Germinal center (tissue), 1 donor: Measurements from ENCODE around the gene NPBWR2.
A peak's percentile ranks its signal among the peaks of the same experiment; 100 is the strongest.

ENCODE experiments used
- DNase-seq: peaks from one replicate; pipeline ENCODE4 v3.0.0; 2012; ENCODE audit warnings: mixed read lengths, low spot score

NPBWR2 gene

GRCh38 chr20:64072498-64073063 lies 34.8 kb downstream of the NPBWR2 start:
- no peak for DNase-seq

- DNase-seq = no peak
Observed at GRCh38 chr20:64071341-64072332, 35.7 kb downstream of the NPBWR2 start.

- DNase-seq = no peak
Observed at GRCh38 chr20:64070244-64070993, 36.9 kb downstream of the NPBWR2 start.

- peak; percentile 58 for DNase-seq
Observed at GRCh38 chr20:64069614-64070243, 37.6 kb downstream of the NPBWR2 start.

GRCh38 chr20:64069209-64069613 lies 38.2 kb downstream of the NPBWR2 start:
- DNase-seq = no peak

GRCh38 chr20:64068386-64069208 lies 38.8 kb downstream of the NPBWR2 start:
- DNase-seq = no peak

GRCh38 chr20:64067733-64068307 lies 39.5 kb downstream of the NPBWR2 start:
- DNase-seq = no peak

GRCh38 chr20:64067005-64067632 lies 40.2 kb downstream of the NPBWR2 start:
- DNase-seq = no peak

GRCh38 chr20:64065974-64066343 lies 41.4 kb downstream of the NPBWR2 start:
- DNase-seq = no peak

- peak; percentile 36 for DNase-seq
Observed at GRCh38 chr20:64065062-64065973, 42.0 kb downstream of the NPBWR2 start.

- DNase-seq = no peak
Observed at GRCh38 chr20:64064145-64064698, 43.1 kb downstream of the NPBWR2 start.

- DNase-seq = no peak
Observed at GRCh38 chr20:64063389-64064144, 43.8 kb downstream of the NPBWR2 start.

GRCh38 chr20:64062596-64063388 lies 44.6 kb downstream of the NPBWR2 start, which contains the start of gene TCEA2:
TSS of gene TCEA2 (plus strand) at chr20:64063198. CDS start at chr20:64063313, 115 bp downstream.
- DNase-seq = peak; percentile 95

- DNase-seq = no peak
Observed at GRCh38 chr20:64062276-64062595, 45.1 kb downstream of the NPBWR2 start.

GRCh38 chr20:64058536-64058935 lies 48.8 kb downstream of the NPBWR2 start:
- no peak for DNase-seq

GRCh38 chr20:64057628-64058498 lies 49.5 kb downstream of the NPBWR2 start:
- DNase-seq = peak; percentile 86
